HG03139 (cell line): ENCODE results near the gene APBB3.

ENCODE experiments used
- ATAC-seq: cut with Tn5 transposase; IDR thresholded peaks from one replicate; pipeline ENCODE4 v1.9.1; 2021; ENCODE audit not compliant: unreplicated experiment

APBB3 gene

GRCh38 chr5:140576776-140577201 lies 12.4 kb upstream of the APBB3 start:
- no peak for ATAC-seq

- ATAC-seq: no peak
Measured at GRCh38 chr5:140575309-140575708, 10.9 kb upstream of the APBB3 start.

DNA sequence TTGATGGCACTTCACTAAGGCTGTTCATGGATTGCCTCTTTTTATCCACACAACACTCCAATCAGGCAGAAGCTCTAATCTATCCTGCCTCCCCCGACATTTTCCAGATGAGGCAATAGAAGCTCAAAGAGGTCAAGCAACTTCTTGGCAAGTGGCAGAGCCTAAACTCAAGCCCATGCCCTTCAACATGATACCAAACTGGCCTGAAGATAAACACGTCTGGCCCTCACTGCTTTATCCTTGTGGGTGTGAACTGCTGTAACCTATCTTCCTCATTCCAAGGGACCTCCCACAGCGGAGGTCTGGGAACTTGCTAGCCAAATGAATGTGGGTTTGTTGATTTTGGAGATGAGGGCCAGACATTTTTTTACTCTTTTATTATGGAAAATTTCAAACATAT lies 9.8 kb upstream of the APBB3 start:
- ATAC-seq: no peak

- ATAC-seq: no peak
Measured at GRCh38 chr5:140573683-140574082, 9.3 kb upstream of the APBB3 start.

DNA sequence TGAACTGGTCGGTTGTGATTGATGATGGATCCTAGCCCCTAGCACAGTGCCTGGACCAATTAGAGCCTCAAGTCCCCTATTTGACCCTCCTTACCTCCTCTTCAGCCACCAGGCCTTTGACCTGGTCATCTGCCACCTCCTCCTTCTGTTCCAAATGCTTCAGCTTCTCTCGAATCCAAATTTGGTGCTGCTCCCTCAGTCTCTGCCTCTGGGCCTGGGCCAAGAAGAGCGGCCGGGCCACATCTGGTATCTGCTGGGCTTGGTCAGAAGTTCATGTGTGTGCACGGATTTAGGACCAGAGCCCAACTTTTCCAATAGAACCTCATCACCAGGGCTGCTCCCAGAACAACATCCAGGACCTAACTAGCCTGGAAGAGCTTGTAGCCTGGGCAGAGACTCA lies 6.7 kb upstream of the APBB3 start:
- ATAC-seq: no peak

- no peak for ATAC-seq
Measured at GRCh38 chr5:140570488-140570887, 6.1 kb upstream of the APBB3 start.

DNA sequence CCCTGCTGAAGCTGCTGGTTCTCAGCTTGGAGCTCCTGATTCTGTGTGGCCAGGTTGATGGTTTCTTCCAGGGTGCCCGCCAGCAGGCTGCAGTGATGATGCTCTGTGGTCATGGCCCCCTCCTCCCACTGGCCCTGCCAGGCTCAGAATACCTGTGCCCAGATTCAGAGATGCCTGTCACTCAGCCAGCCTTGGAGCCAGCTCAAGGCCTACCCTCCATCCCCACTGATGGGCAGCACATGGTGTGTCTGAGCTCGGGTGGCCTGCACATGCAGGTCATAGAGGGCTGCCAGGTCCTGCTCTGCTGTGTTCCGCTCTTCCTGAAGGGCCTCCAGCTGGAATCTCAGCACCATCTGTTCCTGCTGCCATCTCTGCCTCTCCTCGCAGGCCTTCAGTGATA lies 5.7 kb upstream of the APBB3 start:
- ATAC-seq: no peak

- no peak for ATAC-seq
Measured at GRCh38 chr5:140569197-140569596, 4.8 kb upstream of the APBB3 start.

GRCh38 chr5:140568443-140569063 lies 4.2 kb upstream of the APBB3 start:
- ATAC-seq: no peak

DNA sequence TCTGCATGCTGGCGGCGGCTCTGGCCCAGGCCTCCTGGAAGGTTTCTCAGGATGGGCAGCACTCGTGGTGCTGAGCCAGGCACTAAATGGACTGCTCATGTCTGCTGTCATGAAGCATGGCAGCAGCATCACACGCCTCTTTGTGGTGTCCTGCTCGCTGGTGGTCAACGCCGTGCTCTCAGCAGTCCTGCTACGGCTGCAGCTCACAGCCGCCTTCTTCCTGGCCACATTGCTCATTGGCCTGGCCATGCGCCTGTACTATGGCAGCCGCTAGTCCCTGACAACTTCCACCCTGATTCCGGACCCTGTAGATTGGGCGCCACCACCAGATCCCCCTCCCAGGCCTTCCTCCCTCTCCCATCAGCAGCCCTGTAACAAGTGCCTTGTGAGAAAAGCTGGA lies 3.5 kb upstream of the APBB3 start:
- no peak for ATAC-seq

DNA sequence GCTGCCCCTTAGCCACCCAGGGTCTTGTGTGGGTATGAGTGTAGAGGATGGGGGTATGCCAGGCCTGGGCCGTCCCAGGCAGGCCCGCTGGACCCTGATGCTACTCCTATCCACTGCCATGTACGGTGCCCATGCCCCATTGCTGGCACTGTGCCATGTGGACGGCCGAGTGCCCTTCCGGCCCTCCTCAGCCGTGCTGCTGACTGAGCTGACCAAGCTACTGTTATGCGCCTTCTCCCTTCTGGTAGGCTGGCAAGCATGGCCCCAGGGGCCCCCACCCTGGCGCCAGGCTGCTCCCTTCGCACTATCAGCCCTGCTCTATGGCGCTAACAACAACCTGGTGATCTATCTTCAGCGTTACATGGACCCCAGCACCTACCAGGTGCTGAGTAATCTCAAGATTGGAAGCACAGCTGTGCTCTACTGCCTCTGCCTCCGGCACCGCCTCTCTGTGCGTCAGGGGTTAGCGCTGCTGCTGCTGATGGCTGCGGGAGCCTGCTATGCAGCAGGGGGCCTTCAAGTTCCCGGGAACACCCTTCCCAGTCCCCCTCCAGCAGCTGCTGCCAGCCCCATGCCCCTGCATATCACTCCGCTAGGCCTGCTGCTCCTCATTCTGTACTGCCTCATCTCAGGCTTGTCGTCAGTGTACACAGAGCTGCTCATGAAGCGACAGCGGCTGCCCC lies 2.9 kb upstream of the APBB3 start:
- ATAC-seq: no peak

DNA sequence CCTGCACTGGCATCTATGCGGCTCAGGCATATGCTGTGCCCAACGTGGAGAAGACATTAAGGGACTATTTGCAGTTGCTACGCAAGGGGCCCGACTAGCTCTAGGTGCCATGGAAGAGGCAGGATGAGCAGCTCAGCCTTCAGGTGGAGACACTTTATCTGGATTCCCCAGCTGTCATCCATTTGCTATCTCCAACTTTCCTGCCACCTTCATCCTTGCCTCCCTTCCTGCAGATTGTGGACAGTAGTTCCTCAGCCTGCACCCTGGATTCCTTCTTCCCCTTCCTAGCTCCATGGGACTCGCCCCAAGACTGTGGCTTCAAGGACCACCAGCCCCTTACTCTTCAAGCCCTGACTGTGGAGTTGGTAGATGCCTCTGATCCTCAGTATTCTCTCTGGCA lies 2.3 kb upstream of the APBB3 start:
- ATAC-seq: no peak

- ATAC-seq: no peak
Measured at GRCh38 chr5:140565780-140566095, 1.3 kb upstream of the APBB3 start.

DNA sequence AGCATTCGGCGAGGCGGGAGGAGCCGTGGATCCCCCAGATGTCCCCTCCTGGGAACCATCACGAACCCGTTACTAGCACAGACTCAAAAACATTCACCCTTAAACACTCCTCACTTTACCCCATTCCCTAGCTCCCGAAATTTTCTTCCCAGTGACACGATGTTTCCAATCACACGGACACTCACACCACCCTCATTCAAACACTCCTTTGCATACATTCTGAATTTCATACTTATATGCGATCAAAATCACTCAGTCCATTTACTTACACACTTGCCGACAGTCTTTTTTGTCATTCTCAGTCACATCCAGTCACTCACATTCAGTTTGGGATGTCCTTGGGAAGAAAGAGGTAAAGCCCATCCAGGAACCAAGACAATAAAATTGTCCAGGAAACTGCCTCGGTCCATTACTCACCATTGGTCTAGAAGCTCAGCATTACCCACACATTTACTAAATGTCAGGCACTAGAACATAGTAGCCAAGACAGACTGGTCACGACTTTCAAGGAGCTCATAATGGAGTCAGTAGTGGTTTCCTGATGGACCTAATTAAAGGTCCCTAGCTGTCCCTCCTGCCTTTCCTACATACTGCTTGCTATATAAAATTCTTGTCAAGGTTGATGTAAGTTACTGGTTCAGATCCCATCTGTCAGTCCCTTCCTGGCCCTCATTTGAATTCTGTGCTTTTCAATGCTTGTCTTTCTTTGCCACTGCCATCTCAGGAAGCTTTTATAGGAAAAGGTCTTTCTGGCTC lies 804 bp upstream of the APBB3 start:
- ATAC-seq: no peak

DNA sequence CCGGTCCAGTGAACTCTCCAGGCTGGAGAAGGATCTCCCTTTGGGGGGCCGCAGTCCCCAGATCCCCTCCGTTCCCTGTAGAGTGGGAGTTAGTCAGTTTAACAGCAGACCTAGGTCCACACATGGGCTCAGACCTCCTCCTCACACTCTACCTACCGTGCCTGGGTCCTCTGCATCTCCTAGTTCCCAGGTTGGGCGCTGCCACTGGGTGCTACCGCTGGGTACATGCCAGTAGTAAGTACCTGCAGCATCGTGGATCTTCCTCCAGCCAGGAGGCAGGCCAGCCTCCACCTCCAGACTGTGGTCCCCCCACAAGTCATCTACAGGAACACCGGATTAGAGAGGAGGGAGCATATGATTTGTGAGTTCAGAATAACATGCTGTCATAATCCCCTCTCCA lies 802 bp downstream of the APBB3 start:
- no peak for ATAC-seq

DNA sequence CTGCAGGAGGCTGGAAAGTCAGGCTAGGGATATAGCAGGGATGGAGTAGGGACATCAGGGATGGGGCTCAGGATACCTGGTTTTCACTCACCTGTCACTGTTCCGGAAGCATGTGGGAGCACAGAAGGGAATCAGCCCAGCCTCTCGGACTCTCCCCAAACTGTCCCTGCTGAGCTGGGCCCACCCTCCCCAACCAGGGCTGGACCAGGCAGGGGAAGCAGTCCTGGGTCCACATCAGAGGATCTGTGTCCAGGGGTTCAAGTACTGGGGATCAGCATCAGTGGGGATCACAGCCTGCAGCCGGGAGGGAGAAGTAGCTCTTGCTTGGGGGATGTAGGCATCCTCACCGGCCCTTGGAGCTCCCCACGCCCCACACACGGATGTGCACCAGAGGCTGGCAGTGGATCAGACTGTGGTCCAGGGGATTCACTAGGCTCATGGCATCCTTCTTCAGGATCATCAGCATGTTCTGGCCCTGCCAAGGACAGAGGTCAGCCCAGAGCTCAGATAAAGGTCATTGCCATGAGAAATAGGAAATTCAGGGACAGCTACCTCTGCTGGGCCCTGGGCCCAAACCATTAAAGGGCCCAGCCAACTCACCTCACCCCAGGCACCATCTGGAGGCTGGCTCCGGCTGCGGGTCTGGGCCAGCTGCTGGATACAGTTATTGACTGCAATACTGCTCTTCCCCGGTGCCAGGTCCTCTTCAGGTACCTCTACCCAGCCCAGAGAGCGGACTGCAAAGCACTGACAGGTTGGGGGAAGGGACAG lies 2.5 kb downstream of the APBB3 start:
- no peak for ATAC-seq

DNA sequence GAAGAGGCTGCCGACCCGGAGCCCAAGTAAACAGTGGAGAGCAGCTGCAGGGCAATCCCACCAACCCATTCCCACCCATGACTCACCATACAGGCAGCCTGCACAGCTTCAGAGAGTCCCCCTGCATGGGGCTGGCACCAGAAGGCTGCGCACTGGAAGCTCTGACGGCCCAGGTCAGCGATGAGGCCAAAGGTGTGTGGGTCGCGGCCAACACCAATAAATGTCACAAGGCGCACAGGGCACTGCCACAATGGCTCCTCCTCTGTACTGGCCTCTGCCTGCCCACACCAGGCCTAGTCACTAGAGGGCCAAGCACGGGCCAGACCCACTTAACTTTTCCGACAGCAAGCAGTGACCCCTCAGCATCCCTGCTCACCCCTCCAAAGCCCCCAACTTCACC lies 4.2 kb downstream of the APBB3 start:
- ATAC-seq: no peak

- ATAC-seq: no peak
Measured at GRCh38 chr5:140558542-140558941, 5.9 kb downstream of the APBB3 start.

- no peak for ATAC-seq
Measured at GRCh38 chr5:140557965-140558364, 6.4 kb downstream of the APBB3 start.

DNA sequence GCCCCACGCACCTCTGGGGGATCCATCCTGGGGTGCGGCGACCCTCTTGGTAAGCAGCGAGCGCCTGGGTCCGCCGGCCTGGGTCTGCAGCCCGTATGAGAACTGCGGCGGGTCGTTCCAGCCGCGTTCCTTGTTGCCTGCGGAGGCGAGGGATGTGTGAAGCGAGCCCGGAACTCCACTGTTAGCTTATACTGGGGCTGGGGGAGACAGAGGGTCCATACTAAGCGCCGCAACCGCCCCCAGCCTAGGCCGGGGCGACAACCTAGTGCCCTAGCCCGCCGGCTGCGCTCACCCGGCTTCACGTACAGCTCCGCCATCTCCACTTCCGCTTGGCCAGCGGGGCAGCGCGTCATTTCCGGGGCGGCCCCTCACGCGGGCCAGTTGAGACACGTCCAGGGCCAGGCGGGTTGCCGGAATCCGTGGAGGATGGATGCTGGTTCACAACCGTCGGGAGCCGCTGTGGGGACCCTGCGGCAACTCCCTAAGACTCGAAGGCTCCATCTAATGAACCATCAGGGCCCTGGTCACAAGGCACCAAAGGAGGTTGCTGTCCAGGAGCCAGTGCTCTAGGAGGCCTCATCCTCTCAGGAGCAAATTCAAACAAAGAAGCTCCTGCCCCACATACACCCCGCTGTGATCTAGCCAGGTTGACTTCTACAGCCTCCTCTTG lies 7.1 kb downstream of the APBB3 start, which contains the start of gene SRA1:
Gene SRA1 (minus strand): TSS at position 338 of the 670 bp plus-strand sequence. CDS start 21 bp downstream, at position 317.
- peak; percentile 98 for ATAC-seq

- ATAC-seq: no peak
Measured at GRCh38 chr5:140556438-140556837, 8.0 kb downstream of the APBB3 start.
